ENCODE data around the gene GRID2.

GRID2 gene

GRCh38 chr4:93687304-93687703 lies 1383.5 kb downstream of the GRID2 start:
- no peak for DNase-seq (ENCODE audit: low spot score)

- DNase-seq (ENCODE audit: low spot score), result no peak
These were observed 1385.2 kb downstream of the GRID2 start for GRCh38 chr4:93688978-93689377.

- DNase-seq (ENCODE audit: low spot score), result no peak
These were observed 1389.4 kb downstream of the GRID2 start for GRCh38 chr4:93693141-93693540.

GRCh38 chr4:93698686-93699085 lies 1394.9 kb downstream of the GRID2 start:
- no peak for DNase-seq (ENCODE audit: low spot score)

GRCh38 chr4:93700571-93700970 lies 1396.8 kb downstream of the GRID2 start:
- no peak for DNase-seq (ENCODE audit: low spot score)

- peak; percentile 20 for DNase-seq (ENCODE audit: low spot score)
These were observed 1406.5 kb downstream of the GRID2 start for GRCh38 chr4:93710101-93710846.

GRCh38 chr4:93710847-93711430 lies 1407.2 kb downstream of the GRID2 start:
- DNase-seq (ENCODE audit: low spot score), result no peak

- no peak for DNase-seq (ENCODE audit: low spot score)
These were observed 1414.5 kb downstream of the GRID2 start for GRCh38 chr4:93718233-93718632.

GRCh38 chr4:93719552-93719951 lies 1415.8 kb downstream of the GRID2 start:
- no peak for DNase-seq (ENCODE audit: low spot score)

- DNase-seq (ENCODE audit: low spot score), result no peak
These were observed 1418.7 kb downstream of the GRID2 start for GRCh38 chr4:93722446-93722845.

GRCh38 chr4:93730251-93730650 lies 1426.5 kb downstream of the GRID2 start:
- DNase-seq (ENCODE audit: low spot score), result no peak

GRCh38 chr4:93730760-93731159 lies 1427.0 kb downstream of the GRID2 start:
- no peak for DNase-seq (ENCODE audit: low spot score)

- peak; percentile 7 for DNase-seq (ENCODE audit: low spot score)
These were observed 1427.7 kb downstream of the GRID2 start for GRCh38 chr4:93731456-93731855.

GRCh38 chr4:93732509-93732908 lies 1428.7 kb downstream of the GRID2 start:
- DNase-seq (ENCODE audit: low spot score), result no peak

- no peak for DNase-seq (ENCODE audit: low spot score)
These were observed 1437.1 kb downstream of the GRID2 start for GRCh38 chr4:93740890-93741289.

- no peak for DNase-seq (ENCODE audit: low spot score)
These were observed 1439.3 kb downstream of the GRID2 start for GRCh38 chr4:93743022-93743421.

GRCh38 chr4:93743635-93744034 lies 1439.9 kb downstream of the GRID2 start:
- no peak for DNase-seq (ENCODE audit: low spot score)

GRCh38 chr4:93744961-93745360 lies 1441.2 kb downstream of the GRID2 start:
- DNase-seq (ENCODE audit: low spot score), result no peak

- DNase-seq (ENCODE audit: low spot score), result no peak
These were observed 1442.3 kb downstream of the GRID2 start for GRCh38 chr4:93746031-93746430.

- DNase-seq (ENCODE audit: low spot score), result no peak
These were observed 1443.5 kb downstream of the GRID2 start for GRCh38 chr4:93747220-93747619.

GRCh38 chr4:93748373-93749291 lies 1444.9 kb downstream of the GRID2 start:
- no peak for DNase-seq (ENCODE audit: low spot score)

- no peak for DNase-seq (ENCODE audit: low spot score)
These were observed 1445.6 kb downstream of the GRID2 start for GRCh38 chr4:93749292-93749761.

- no peak for DNase-seq (ENCODE audit: low spot score)
These were observed 1447.6 kb downstream of the GRID2 start for GRCh38 chr4:93751411-93751810.
